OCI-M2 (cell line): ENCODE measurements around the gene GTF2I.
A peak's percentile ranks its signal among the peaks of the same experiment; 100 is the strongest.
"Not testable (repeated sequence)": the region's sequence is repeated elsewhere in the genome, so short reads cannot be mapped to it uniquely, and the experiment has no call there.

Experiments
- DNase-seq: peaks from one replicate; lab custom pipeline; 2025; ENCODE audit not compliant: unreplicated experiment; lab: John Stamatoyannopoulos, UW

GTF2I gene

GRCh38 chr7:74657692-74658177 lies at the start of gene GTF2I:
Gene GTF2I (plus strand): TSS chr7:74657718. CDS start chr7:74689129, 31,411 bp downstream.
- no peak for DNase-seq

GRCh38 chr7:74612015-74612829 lies 45.3 kb upstream of the GTF2I start:
- DNase-seq: no peak

GRCh38 chr7:74615933-74616780 lies 41.4 kb upstream of the GTF2I start:
- no peak for DNase-seq

DNA sequence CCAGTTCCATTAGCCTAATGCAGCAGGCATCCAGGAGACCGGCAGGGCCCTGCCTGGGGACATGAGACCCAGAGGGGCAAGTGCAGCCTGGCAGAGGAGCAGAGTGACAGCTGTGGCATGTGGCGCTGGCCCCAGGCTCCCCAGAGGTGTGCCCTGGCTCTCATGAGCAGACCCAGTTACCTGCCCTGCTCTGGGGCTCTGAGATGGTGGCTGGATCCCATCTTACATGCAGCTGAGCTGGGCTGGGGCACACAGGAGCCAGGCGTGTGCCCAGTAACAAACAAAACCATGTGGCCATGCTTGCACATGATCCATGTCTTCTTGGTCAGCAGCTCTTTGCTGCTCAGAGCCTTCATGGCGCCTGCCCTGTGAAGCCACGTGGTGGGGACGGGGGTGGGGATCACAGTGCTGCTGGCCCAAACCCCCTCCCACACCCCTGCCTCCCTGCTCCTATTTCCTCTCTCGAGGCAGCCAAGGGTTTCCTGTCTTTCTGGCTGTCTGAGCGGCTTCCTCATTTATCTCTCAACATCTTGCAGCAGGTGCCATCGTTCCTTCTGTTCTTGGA lies 40.3 kb upstream of the GTF2I start:
- no peak for DNase-seq

DNA sequence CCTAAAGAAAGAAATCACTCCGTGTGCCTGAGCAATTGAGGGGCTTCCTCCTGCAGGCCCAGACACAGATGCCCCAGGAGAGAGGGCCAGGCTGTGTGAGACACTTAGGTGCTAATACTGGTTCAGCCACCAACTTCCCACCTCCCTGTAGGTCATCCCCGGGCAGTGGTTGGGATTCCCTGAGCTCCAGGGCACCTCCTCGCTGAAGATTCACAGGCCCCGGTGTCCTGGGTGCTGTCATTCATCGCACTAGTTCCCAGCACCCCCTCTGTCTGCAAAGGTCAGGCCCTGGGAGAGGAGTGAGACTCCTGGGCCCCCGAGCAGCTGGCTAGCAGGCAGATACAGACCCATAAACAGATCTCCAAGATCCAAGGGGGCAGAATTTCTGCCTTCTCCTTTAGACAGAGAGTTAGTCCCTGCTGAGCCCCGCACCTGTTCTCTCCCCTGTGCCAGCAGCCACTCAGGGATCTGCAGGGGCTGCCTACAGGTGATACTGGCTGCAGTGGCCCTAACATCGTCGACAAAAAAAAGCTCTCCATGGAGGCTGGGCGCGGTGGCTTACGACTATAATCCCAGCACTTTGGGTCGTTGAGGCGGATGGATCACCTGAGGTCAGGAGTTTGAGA lies 38.2 kb upstream of the GTF2I start:
- no peak for DNase-seq

GRCh38 chr7:74622228-74622749 lies 35.2 kb upstream of the GTF2I start:
- DNase-seq: no peak

DNA sequence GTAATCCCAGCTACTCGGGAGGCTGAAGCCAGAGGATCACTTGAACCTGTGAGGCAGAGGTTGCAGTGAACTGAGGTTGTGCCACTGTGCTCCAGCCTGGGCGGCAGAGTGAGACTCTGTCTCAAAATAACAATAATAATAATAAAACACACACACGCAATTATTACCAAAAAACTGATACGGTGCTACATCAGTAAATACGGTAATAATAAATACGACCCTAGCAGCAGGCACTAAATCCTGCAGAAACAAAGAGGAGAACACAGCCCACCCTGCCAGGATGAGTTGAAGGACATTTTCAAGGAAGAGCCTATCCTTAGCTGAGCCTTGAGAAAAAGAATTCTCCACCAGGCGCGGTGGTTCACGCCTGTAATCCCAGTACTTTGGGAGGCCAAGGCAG lies 34.4 kb upstream of the GTF2I start:
- no peak for DNase-seq

DNA sequence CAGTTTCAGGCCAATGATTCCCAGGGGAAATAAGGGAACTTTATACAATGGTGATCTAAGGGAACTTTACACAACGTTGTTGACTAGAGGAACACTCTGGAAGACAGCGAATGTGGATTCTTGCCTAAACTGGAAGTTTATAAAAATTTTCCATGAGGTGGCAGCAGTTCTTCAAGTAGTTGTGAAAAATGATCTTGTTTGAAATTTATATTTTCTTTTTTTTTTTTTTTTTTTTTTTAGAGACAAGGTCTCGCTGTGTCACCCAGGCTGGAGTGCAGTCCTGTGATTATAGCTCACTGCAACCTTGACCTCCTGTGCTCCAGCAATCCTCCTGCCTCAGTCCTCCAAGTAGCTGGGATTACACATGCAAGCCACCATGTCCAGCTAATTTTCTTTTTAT lies 32.1 kb upstream of the GTF2I start:
- DNase-seq: no peak

GRCh38 chr7:74627661-74628411 lies 29.7 kb upstream of the GTF2I start:
- no peak for DNase-seq

DNA sequence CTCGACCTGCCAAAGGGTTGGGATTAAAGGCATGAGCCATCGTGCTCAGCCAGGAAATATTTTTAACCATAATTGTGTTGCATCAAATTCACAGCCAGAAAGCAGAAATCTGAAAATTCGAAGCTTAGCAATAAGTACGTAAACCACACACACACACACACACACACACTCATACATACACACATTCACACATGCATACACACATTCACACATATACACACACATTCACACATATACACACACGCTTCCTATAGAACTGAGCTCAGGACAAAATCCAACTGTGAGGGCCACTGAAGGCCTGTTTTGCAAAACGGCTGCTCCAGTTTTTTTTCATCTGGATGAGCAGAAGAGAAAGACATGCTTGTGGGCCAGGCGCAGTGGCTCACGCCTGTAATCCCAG lies 25.0 kb upstream of the GTF2I start:
- DNase-seq: no peak

- DNase-seq: no peak
Observed at GRCh38 chr7:74633451-74633921, 24.0 kb upstream of the GTF2I start.

GRCh38 chr7:74637745-74638144 lies 19.8 kb upstream of the GTF2I start:
- DNase-seq: no peak

DNA sequence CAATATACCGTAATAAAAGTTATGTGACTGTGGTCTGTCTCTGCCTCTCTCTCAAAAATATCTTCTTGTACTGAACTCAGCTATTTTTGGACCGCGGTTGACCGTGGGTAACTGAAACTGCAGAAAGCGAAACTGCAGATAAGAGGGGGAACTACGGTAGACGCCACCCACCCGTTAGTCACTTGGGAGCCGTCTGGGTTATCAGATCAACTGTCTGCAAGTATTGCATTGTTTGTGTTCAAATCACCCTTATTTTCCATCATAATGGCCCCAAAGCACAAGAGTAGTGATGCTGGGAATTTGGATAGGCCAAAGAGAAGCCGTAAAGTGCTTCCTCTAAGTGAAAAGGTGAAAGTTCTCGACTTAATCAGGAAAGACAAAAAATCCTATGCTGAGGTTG lies 7.5 kb upstream of the GTF2I start:
- DNase-seq: peak; percentile 30

GRCh38 chr7:74650493-74651132 lies 6.9 kb upstream of the GTF2I start:
- not testable (repeated sequence) for DNase-seq

DNA sequence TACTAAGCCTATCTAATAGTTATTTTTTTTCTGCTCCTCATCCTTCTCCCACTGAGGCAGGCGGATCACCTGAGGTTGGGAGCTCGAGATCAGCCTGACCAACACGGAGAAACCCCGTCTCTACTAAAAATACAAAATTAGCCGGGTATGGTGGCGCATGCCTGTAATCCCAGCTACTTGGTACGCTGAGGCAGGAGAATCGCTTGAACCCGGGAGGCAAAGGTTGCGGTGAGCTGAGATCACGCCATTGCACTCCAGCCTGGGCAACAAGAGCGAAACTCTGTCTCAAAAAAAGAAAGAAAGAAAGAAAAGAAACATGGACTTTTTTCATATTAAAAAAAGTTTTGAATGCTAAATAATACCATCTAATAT lies 6.4 kb upstream of the GTF2I start:
- not testable (repeated sequence) for DNase-seq

GRCh38 chr7:74653686-74654181 lies 3.8 kb upstream of the GTF2I start:
- no peak for DNase-seq

DNA sequence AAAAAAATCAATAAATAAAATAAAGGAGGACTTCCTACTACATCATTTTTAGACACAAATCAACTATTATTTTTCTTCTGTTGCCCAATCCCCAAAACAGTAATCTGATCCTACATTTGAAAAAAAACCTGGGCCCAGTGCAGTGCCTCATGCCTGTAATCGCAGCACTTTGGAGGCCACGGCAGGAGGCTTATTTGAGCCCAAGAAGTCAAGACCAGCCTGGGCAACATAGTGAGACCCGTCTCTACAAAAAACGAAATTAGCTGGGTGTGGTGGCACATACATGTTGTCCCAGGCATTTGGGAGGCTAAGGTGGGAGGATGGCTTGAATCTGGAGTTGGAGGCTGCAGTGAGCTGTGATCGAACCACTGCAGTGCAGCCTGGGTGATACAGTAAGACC lies 2.7 kb upstream of the GTF2I start:
- no peak for DNase-seq

GRCh38 chr7:74655324-74655723 lies 2.2 kb upstream of the GTF2I start:
- DNase-seq: no peak

- DNase-seq: no peak
Observed at GRCh38 chr7:74655768-74656440, 1.6 kb upstream of the GTF2I start.
